GM13976 (cell line): ENCODE measurements around the gene FBN1.

Source experiments
- DNase-seq: peaks from one replicate; pipeline ENCODE4 v3.0.0; 2012; ENCODE audit warnings: low spot score
- CTCF ChIP-seq: IDR thresholded peaks from 2 replicates; pipeline ENCODE4 v1.5.1; 2012; ENCODE audit warnings: borderline replicate concordance, mild to moderate bottlenecking; ENCODE audit not compliant: insufficient read depth; ENCODE audit errors: extremely low read depth, missing control alignments, control extremely low read depth
- in situ Hi-C: fragments of 300-500 bp; cut with MboI; formaldehyde crosslinking; loops from one replicate; pipeline ENCODE4 v1.12.0; 2022; ENCODE audit warnings: low sequenced_read_pairs, mixed read lengths, inconsistent platforms; ENCODE audit not compliant: unreplicated experiment

FBN1 gene

GRCh38 chr15:48419896-48420295, 225.6 kb downstream of the FBN1 start:
- in situ Hi-C loops: no loop called here
- no peak for DNase-seq
- no peak for TF ChIP-seq CTCF

- no peak for DNase-seq
- in situ Hi-C loops: no loop called here
- TF ChIP-seq CTCF: no peak
Measured at GRCh38 chr15:48418343-48418742, 227.2 kb downstream of the FBN1 start.

GRCh38 chr15:48416301-48416700, 229.2 kb downstream of the FBN1 start:
- no peak for DNase-seq
- TF ChIP-seq CTCF: no peak
- in situ Hi-C loops: no loop called here

GRCh38 chr15:48415036-48415886, 230.2 kb downstream of the FBN1 start:
- TF ChIP-seq CTCF: no peak
- in situ Hi-C loops: no loop called here
- no peak for DNase-seq

GRCh38 chr15:48414015-48414414, 231.5 kb downstream of the FBN1 start:
- TF ChIP-seq CTCF: no peak
- in situ Hi-C loops: no loop called here
- DNase-seq: no peak

GRCh38 chr15:48413304-48413703, 232.2 kb downstream of the FBN1 start:
- no peak for DNase-seq

More at GRCh38 chr15:48413304-48413703, 232.2 kb downstream of the FBN1 start:
- TF ChIP-seq CTCF: no peak
- in situ Hi-C loops: no loop called here
